SK-N-MC (cell line): Measurements from ENCODE around the gene TXNRD1.

ENCODE experiments used
- DNase-seq: peaks from one replicate; pipeline ENCODE4 v3.0.0-alpha.2; 2011; ENCODE audit warnings: low read depth, low spot score
- H3K27ac ChIP-seq: fragments of 200-600 bp; sonication (generic); 2 replicates; pipeline ENCODE4 v1.5.1; 2016; ENCODE audit warnings: mixed run types
- H3K36me3 ChIP-seq: fragments of 200-600 bp; sonication (generic); 2 replicates; pipeline ENCODE4 v1.6.1; 2017; ENCODE audit warnings: antibody characterized with exemption, low read length, mixed read lengths; ENCODE audit not compliant: insufficient read depth
- H3K4me3 ChIP-seq: fragments of 200-600 bp; sonication (generic); 2 replicates; pipeline ENCODE4 v1.5.1; 2016
- H3K9ac ChIP-seq: fragments of 200-600 bp; sonication (generic); 2 replicates; pipeline ENCODE4 v1.8.0; 2017; ENCODE audit warnings: mixed run types, mixed read lengths; ENCODE audit not compliant: insufficient read length
- H3K9me3 ChIP-seq: fragments of 200-600 bp; sonication (generic); 2 replicates; pipeline ENCODE4 v1.6.1; 2017; ENCODE audit warnings: low read depth, mild to moderate bottlenecking, antibody characterized with exemption, low read length, moderate library complexity, mixed read lengths
- EZH2 ChIP-seq: fragments of 200-600 bp; sonication (generic); IDR thresholded peaks from one replicate; pipeline ENCODE4 v1.6.1; 2017; ENCODE audit warnings: antibody characterized with exemption
- FOXP2 ChIP-seq: optimal IDR thresholded peaks from 2 replicates; pipeline ENCODE3; 2011; ENCODE audit warnings: mild to moderate bottlenecking, moderate library complexity; ENCODE audit not compliant: insufficient read depth; ENCODE audit errors: extremely low read length, control extremely low read depth
- POLR2AphosphoS5 ChIP-seq: IDR thresholded peaks from 2 replicates; pipeline ENCODE4 v1.6.1; 2012; ENCODE audit warnings: mild to moderate bottlenecking, low read depth, low read length, borderline replicate concordance

TXNRD1 gene

DNA sequence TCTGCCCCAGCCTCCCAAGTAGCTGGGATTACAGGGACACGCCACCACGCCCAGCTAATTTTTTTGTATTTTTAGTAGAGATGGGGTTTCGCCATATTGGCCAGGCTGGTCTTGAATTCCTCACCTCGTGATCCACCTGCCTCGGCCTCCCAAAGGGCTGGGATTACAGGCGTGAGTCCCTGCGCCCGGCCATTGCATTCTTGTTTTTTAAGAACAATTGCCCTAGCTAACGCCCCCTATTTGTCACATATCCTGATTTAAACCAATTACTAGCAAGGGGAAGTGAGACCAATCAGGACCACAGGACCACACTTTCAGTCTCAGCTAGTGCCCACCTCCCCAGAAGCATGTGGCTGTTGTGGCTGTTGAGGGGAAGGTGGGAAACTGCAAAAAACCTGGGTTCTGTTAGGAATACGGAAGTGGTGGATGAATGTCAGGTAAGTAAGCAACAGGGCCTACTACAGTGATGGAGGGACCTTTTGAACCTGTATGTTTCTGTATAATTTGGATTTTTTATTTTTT lies 39.8 kb upstream of the TXNRD1 start:
- no peak for DNase-seq
- Histone ChIP-seq H3K9me3 (no peaks in the 10 kb centered on the region), H3K9ac (no peak overlapping the region), H3K36me3 (no peaks in the 10 kb centered on the region), H3K4me3 (no peak overlapping the region), H3K27ac (no peak overlapping the region)
- no peak for TF ChIP-seq FOXP2
- no peak for TF ChIP-seq POLR2AphosphoS5
- TF ChIP-seq EZH2, result no peak

DNA sequence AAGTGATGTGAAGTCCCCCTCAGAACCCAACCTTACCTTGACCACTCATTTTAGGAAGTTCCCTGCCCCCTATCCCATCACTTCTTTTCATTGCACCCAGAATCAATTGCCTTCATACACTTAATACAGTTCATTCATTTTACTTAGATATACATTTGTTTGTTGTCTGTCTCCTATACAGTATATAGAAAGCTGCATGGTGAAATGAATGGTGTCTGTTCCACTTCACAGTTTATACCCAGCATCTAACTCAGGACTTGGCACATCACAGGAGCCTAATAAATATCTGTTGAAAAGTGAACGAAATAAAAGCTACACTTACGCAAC lies 38.3 kb upstream of the TXNRD1 start:
- Histone ChIP-seq H3K9ac (no peak overlapping the region), H3K4me3 (no peak overlapping the region), H3K9me3 (no peaks in the 10 kb centered on the region), H3K36me3 (no peaks in the 10 kb centered on the region), H3K27ac (no peak overlapping the region)
- DNase-seq, result no peak
- no peak for TF ChIP-seq POLR2AphosphoS5
- TF ChIP-seq FOXP2, result no peak
- TF ChIP-seq EZH2, result no peak

DNA sequence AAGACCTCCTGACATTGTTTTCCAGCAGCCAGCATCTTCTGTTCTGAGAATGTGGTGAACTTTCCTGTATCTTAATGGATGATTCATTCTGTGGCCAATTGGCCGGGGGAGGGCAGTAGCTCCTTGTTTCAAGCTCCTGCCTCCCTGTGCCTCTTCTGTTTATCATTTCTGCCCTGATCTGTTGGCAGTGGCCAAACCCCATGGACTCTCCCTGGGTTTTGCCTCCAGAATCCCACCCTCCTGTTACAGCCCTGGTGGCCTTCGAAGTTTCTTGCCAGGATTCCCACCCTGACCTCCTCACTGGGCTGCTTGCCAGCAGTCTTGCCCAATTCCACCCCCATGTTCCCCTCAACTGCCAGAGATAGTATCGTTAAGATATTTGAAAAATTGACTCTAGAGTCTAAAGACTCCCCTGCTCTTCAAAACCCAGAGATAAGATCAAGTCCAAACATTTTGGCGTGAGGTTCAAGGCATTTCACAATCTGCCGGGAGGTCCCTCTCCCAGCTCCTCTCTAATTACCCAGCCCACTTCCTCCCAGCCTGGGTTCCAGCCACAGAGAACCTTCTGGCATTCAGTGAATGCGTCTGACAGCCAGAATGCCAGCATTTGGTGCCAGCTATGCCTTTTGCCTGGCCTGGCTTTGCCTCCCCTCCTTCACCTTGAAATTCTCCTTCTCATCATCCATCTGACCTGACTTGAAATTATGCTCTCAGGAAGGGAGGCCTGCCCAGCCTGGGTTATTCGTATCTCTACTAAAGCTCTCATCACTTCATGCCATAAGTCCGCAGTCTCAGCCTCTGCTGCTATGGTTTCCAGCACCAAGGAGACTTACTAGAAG lies 37.7 kb upstream of the TXNRD1 start:
- DNase-seq, result no peak
- H3K9ac ChIP-seq, result no peak overlapping the region
- H3K27ac ChIP-seq, result no peak overlapping the region
- H3K36me3 ChIP-seq, result no peaks in the 10 kb centered on the region
- no peaks in the 10 kb centered on the region for H3K9me3 ChIP-seq
- no peak overlapping the region for H3K4me3 ChIP-seq
- TF ChIP-seq POLR2AphosphoS5 (no peak), EZH2 (no peak), FOXP2 (no peak)

- Histone ChIP-seq H3K9ac (no peak overlapping the region), H3K27ac (no peak overlapping the region), H3K4me3 (no peak overlapping the region), H3K36me3 (no peaks in the 10 kb centered on the region), H3K9me3 (no peaks in the 10 kb centered on the region)
- no peak for DNase-seq
- no peak for TF ChIP-seq FOXP2
Observed at GRCh38 chr12:104180374-104180773, 35.2 kb upstream of the TXNRD1 start.

DNA sequence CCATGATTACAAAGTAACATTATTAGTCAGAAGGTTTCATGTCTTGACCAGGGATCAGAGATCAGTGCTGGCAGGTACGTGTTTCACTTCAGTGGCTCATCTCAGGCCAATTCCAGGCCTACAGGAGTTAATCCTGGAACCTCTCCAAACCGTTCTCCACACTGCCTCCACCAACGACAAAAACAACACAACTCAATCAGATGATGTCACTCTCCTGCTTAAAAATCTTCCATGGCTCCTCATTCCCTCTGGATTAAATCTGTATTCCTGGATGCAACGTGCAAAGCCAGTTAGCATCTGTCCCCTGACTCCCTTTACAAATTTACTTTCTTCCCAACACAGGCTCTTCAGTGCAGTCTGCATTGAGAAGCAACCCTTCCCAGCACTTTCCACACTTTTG lies 34.3 kb upstream of the TXNRD1 start:
- no peak overlapping the region for H3K4me3 ChIP-seq
- no peak overlapping the region for H3K9ac ChIP-seq
- no peak for DNase-seq
- H3K36me3 ChIP-seq, result no peaks in the 10 kb centered on the region
- no peaks in the 10 kb centered on the region for H3K9me3 ChIP-seq
- H3K27ac ChIP-seq, result no peak overlapping the region
- TF ChIP-seq FOXP2 (no peak), POLR2AphosphoS5 (no peak), EZH2 (no peak)

- Histone ChIP-seq H3K4me3 (no peak overlapping the region), H3K27ac (no peak overlapping the region), H3K9me3 (no peaks in the 10 kb centered on the region), H3K9ac (no peak overlapping the region), H3K36me3 (no peaks in the 10 kb centered on the region)
- no peak for DNase-seq
- TF ChIP-seq EZH2 (no peak), FOXP2 (no peak), POLR2AphosphoS5 (no peak)
Observed at GRCh38 chr12:104182144-104182543, 33.4 kb upstream of the TXNRD1 start.

- Histone ChIP-seq H3K4me3 (no peak overlapping the region), H3K9me3 (no peaks in the 10 kb centered on the region), H3K36me3 (no peaks in the 10 kb centered on the region), H3K9ac (no peak overlapping the region), H3K27ac (no peak overlapping the region)
- TF ChIP-seq POLR2AphosphoS5 (no peak), FOXP2 (no peak), EZH2 (no peak)
- no peak for DNase-seq
Observed at GRCh38 chr12:104182621-104183378, 32.8 kb upstream of the TXNRD1 start.

DNA sequence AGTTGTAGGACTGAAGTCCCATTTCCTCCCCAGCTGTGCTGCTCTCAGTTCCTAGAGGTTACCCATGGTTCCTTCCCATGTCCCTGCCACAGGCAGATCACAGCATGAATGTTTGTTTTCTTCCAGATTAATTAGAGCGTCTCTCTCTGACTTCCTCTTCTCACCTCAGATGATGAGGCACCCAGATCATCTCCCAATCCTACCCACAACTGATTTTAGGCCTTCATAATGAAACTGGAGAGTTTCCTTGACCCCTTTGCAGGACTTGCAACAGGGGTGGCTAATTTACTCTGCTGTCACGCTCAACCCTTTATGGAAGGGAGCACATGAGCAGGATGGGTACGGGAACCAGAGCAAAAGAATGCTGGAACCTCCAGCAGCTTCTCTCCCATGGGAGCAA lies 32.1 kb upstream of the TXNRD1 start:
- Histone ChIP-seq H3K36me3 (no peaks in the 10 kb centered on the region), H3K9ac (no peak overlapping the region), H3K4me3 (no peak overlapping the region), H3K9me3 (no peaks in the 10 kb centered on the region), H3K27ac (no peak overlapping the region)
- DNase-seq, result no peak
- TF ChIP-seq POLR2AphosphoS5 (no peak), EZH2 (no peak), FOXP2 (no peak)
